GM12864 (cell line): ENCODE results near the gene NFYC.

Source experiments
- DNase-seq: peaks from one replicate; pipeline ENCODE4 v3.0.0-alpha.2; 2011; ENCODE audit warnings: low read depth
- H3K4me3 ChIP-seq: 2 replicates; pipeline ENCODE4 v1.5.1; 2011; ENCODE audit warnings: mild to moderate bottlenecking, low read depth, low read length, control low read depth
- CTCF ChIP-seq: IDR thresholded peaks from 2 replicates; pipeline ENCODE4 v1.5.1; 2011; ENCODE audit warnings: low read depth, mild to moderate bottlenecking, moderate library complexity, low read length, control low read depth, inconsistent platforms; ENCODE audit errors: missing control alignments

Gene NFYC

GRCh38 chr1:40664167-40664537, 27.4 kb upstream of the NFYC start:
- no peak for TF ChIP-seq CTCF
- no peak overlapping the region for H3K4me3 ChIP-seq
- no peak for DNase-seq

- no peak overlapping the region for H3K4me3 ChIP-seq
- TF ChIP-seq CTCF: no peak
- no peak for DNase-seq
These were observed 26.7 kb upstream of the NFYC start for GRCh38 chr1:40664791-40665190.

DNA sequence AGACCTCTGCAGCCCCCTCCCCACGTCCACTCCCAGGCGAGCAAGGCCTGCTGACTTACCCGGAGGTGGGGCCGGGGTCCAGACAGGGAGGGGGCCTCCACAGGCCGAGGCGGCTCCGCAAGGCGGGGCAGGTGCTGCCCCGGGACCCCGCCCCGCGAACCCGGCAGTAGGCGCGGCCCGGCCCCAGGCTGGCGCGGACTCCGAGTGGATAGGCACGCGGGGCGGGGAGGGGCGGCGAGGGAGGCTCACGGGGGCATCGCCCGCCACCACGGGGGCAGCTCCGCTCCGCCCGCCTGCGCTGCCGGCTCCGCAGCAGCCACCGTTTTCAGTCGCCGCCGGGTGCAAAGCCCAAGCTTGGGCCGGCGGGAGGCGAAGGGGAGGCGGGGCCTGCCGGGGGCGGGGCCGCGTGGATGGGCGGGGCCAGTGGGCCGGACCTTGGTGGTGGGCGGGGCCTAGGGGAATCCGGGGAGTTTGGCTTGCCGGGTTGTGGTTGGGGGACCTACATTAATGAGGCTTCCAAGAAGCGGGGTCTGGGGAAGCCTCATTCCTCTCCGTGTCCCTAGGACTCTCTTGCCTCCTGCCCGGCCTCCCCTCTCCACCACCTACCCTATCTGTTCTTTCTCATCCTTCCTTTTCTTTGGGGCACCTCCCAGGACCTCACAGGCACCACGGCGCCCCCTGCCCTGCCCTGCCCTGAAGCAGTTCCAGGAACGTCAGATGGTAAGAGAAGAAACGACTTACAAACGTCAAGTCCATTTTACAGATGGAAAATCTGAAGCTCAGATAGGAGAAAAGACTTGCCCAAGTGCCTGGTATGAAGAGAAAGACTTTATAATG, 26.0 kb upstream of the NFYC start, which contains the start of gene RIMS3:
RIMS3 (minus strand) TSS at position 348 of the 837 bp plus-strand sequence. CDS start 23,757 bp downstream, outside the sequence.
- DNase-seq: no peak
- H3K4me3 ChIP-seq: peak within 1 kb of the TSS; percentile 57
- TF ChIP-seq CTCF: peak; percentile 28

- DNase-seq: peak; percentile 58
- peak overlapping the region; percentile 45 for H3K4me3 ChIP-seq
- TF ChIP-seq CTCF: peak; percentile 93
These were observed 22.6 kb upstream of the NFYC start for GRCh38 chr1:40668769-40669525.

DNA sequence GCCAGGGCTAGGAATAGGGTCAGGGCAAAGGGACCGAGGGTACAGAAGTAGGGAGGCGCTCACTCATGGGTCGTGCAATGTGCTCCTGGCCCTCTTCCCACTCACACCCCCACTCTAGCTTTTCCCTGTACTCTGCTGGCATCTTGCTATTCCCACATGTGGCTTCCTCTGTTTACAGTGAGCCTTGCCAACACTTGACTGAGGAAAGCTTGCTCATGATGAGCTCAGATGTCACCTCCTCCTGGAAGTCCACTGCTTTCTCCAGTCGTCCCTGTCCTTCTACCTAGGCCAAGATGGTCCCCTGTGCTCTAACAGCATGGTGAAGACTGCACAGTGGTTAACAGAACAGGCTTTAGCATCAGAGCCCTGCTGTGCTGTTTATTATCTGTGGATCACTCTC, 18.1 kb upstream of the NFYC start:
- no peak overlapping the region for H3K4me3 ChIP-seq
- no peak for TF ChIP-seq CTCF
- DNase-seq: no peak

DNA sequence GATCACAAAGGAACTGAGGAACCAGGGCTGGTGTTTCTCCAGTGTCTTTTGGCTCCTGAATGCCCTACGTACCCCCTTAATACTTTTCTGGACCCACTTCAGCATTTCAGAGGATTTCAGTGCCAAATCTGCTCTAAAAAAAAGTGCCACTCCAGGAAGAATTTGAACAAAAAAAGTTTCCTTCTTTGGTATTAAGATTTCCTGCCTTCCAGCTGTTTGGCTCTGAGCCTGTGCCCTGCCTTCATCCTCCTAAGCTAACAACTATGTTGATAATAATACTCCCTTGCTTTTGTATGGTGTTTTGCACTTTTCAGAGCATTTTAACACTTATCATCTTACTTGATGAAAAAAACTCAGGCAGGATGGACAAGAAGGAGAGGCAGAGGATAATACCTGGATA, 15.0 kb upstream of the NFYC start:
- no peak for DNase-seq
- H3K4me3 ChIP-seq: no peak overlapping the region
- no peak for TF ChIP-seq CTCF
